HG03442 (cell line): ENCODE results near the gene GTF2F2.
"Not testable (repeated sequence)": the region's sequence is repeated elsewhere in the genome, so short reads cannot be mapped to it uniquely, and the experiment has no call there.

Experiments
- ATAC-seq: cut with Tn5 transposase; IDR thresholded peaks from one replicate; pipeline ENCODE4 v1.9.1; 2021; ENCODE audit warnings: mild to moderate bottlenecking, moderate library complexity; ENCODE audit not compliant: unreplicated experiment

GTF2F2 gene

DNA sequence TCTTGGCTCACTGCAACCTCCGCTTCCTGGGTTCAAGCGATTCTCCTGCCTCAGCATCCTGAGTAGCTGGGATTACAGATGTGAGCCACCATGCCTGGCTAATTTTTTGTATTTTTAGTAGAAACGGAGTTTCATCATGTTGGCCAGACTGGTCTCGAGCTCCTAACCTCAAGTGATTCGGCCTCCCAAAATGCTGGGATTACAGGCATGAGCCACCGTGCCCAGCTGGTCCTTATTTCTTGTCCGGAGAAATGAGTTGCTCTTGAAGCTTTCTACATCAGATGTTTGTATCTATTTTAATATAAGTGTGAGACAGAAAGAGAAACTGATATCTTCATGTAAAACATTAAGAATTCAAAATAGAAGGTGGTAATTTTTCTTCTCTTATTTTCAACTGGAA lies 124.4 kb downstream of the GTF2F2 start:
- ATAC-seq = not testable (repeated sequence)

DNA sequence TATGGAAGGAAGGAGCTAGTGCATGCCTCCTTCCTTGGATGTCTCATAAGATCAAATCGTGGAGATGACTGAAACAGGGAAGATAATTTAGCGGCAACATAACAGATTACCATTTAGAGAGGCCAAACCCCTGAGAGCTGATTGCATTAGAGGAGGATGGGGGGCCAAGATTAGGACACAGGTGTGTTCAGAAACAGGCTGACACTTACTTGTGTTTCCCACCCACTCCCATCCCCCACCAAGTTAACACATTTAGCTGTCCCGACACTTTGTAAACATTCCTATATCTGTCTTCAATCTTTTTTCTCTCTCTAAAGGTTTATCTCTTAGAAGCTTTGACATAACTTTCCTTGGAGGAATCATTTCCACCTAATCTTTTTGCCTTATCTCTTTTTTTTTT lies 129.4 kb downstream of the GTF2F2 start:
- no peak for ATAC-seq

DNA sequence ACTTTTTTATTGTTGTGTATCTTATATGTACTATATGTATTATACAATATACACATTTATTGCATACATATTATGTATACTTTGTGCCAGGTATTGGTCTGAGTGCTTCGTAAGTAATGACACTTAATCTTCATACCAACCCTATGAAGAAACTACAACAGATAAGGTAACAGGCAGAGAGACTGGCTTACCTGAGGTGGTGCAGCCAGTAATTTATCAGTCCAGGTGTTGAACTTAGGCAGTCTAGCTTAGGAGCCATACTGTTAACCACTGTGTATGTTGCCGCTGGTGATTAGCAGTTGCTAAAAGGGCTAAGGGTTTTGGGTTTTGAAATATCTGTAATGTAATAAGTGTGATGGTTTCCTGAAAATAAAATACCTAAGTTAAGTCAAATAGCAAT lies 134.1 kb downstream of the GTF2F2 start:
- ATAC-seq = no peak

DNA sequence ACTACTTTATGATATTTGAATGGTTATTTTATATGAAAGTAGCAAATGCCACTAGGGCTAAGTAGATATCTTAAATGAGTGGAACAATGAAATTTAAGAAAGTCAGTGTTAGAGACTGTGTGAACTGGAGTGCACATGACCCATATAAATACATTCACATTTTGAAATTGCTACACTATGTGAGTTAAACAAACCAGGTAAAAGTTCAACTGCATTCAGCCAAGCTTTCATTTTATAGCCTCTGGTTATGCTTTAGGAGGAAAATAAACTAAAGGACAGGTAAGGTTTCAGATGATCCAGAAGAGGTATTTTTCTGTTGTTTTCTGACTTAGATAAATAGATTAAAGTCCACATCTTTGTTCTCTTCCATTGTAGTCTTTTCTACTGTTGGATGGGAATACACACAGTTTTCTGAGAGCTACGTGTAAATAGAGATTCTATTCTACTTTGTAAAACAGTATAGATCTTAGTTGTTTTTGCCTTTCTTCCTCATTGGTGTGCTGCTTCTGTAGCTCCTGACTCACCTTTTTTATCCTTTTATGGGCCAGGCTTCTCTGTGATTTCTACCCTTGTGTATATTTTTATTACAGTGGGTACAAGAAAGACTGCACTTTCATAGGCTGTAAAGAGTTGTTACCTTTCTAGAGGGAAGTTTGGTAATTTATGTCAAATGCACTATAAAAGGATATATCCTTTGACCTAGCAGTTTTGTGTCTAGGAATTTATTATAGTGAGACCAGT lies 135.1 kb downstream of the GTF2F2 start:
- no peak for ATAC-seq

DNA sequence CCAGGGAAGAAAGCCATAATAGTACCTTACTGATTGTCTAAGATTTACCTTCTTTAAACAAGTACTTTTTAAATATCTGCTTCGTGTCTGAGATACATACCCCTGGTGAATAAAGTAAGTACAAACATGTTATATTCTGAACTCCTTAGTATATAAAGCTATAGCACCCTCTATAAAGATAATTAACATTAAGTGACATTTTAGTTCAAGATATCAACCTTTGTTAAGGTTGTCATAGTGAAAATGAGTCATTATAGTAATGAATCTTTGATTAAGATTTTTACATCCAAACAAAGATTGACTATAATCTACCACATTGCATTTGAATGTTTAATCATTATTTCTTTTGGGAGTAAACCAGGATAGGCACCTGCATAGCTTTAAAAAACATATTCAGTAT lies 135.9 kb downstream of the GTF2F2 start:
- ATAC-seq = no peak

DNA sequence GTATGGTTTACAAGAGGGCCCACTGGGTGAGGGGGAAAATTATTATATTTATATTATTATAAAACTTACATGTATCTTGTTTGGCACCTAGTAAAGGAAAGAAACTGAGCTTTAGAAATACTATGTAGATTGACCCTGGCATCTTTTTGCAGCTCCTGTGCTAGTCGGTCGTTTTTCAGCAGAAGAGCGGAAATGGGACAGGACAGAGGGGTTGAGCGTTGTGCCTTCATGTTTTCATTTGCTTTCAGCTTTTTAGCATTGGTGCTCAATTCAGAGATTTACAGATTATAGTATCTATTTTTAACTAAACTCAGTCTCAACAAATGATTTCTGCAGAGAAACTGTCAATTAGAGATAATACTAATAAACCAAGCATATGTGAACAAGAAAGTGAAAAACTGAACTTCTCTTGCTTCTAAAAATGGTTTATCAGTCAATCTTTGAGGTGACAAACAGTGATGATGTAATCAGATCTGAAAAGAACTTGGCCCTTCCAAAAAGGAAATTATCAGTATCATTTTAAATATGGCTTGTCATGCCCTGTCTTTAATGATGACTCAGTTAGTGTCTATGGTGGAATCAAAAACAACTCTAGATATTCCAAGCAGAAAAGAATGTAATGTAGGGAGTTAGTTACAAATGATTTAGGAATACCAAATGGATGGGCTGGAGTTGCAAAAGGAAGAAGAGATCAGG lies 137.5 kb downstream of the GTF2F2 start:
- ATAC-seq = no peak

DNA sequence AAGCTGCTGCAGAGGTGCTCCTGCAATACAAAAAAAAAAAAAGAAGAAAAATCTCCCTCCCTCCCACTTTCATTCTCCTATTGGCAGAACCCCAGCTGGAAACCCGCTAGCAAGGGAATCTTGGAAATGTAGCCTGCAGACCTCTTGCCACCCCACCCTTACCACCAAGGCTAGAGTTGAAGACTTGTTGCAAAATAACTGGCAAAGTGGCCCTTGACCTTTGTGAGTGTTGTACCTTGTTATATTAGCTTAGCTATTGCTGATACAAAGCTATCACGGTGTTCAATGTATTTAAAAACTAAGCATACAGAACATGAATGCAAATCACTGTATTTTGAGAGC lies 138.0 kb downstream of the GTF2F2 start:
- ATAC-seq = no peak

DNA sequence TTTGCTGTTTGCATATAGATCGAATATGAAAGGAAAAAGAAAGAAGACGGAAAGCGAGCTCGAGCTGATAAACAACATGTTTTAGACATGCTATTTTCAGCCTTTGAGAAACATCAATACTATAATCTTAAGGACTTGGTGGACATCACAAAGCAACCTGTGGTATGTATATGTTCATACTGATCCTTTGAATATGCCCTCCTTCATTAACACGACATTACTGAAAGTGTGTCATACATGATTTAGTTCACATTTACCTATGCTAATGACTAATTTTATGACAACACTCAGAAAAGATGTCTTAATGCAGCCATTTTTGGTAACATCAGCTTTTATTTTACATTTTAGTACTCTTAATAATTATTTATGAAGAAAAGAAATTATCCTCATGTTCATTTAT lies 146.9 kb downstream of the GTF2F2 start:
- ATAC-seq = no peak

DNA sequence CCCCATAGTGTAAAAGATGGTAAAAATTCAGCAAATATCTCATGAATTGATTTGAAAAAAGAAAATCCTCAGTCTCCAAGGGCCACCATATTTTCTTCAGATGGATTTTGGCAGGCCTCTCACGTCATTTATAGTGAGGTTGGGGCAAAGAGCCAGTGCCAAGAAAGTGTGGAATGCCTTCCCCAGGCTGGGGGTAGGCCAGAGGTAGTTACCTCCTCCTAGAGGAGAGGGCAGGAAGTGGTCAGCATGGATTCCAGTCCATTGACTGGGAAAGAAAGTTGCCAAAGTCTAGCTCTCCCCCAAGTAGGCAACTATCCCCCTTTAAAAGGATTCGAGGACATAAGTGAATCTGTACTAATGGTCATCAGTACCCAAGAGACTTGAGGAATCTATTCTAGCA lies 148.9 kb downstream of the GTF2F2 start:
- no peak for ATAC-seq

DNA sequence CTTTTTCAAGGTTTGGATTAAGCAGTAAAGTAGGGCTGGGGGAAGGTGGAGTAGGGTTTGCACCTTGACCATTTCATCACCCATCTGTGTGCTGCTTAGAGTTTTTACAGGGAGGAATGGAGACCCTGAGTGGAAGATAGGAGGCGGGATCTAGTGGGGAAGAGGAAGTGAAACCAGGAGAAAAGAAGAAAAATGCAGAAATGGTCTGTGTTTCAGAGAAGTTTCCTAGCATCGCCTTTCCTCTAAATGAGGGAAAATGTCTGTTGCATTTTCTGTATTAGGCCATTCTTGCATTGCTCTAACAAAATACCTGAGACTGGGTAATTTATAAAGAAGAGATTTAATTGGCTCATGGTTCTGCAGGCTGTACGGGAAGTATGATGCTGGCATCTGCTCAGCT lies 156.6 kb downstream of the GTF2F2 start:
- ATAC-seq = no peak

DNA sequence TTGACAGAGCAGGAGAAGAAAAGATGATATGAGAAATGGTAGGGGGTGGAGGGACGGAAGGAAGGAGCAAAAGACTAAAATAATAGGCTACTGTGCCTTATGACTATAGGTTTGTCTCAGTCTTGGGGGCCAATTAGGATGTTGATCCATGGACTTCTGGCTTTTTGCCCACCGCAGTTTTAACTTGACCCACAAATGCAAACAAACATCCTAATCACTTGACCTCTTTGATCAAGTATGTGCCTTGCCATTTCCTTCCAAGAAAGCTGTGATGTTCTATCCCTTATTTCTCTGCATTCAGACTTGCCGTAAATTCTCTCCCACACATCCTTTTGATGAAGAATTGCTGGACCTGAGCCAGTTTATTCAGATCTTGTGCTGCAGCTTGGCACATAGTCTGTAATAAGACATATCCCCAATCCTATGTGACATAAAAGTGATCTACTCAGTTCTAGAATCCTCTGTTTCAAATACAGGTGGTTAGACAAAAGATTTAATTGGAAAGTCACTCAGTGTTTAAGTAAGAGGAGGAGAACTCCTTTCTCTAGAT lies 157.9 kb downstream of the GTF2F2 start:
- no peak for ATAC-seq

DNA sequence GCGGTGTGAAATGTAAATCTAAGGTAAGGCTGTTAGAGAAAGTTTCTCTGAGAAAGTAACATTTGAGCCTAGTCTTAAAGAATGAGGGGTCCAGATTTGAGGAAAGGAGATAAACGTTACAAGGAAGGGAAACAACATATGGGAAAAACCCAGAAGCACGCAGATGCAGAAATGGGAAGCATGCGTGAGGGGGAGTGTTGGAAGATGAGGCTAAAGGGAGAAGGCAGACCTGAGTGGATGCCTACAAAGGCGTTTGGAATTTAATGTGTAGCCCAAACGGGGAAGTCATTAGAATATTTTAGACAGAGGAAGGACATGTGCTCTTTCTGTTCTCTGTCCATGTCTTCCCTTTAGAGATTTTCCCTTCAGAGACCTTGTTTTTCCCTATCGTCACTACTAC lies 159.7 kb downstream of the GTF2F2 start:
- no peak for ATAC-seq

DNA sequence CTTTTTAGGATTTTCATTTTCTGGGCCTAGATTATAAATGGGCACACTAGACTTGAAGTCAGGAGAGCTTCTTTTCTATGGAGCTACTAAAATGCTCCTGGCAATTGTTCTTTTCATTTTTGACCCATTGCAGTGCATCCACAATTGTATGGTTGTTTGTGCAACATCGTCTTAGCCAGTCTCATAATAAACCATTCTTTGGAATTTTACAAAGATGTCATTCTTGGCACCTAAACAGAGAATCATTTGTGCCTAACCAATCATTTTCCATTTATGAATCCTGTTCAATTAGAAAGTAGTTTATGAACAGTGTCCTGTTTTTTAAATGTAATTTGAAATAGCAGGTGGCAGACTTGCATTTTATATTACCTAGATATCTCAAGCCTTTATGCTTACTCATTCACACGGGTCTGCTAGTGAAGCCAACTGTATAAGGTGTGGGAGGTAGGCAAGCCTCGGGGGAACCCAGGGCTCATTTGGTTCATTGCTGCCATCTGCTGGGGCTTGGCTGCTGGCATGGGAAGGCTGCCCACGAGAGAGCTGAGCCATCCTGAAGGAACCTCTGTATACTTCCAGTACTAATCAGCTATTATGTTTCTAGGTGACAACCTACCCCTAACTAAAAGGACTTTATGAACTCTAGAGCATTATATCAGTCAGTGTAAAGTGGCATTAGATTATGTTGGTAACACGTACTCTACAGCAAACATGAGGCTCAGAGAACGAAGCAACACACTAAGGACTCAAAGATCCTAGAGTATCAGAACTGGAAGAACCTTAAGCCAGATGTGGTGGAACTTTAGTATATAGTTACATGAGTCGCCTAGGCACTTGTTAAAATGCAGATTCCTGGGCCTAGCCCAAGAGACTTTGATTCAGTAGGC lies 160.7 kb downstream of the GTF2F2 start:
- peak; percentile 63 for ATAC-seq

DNA sequence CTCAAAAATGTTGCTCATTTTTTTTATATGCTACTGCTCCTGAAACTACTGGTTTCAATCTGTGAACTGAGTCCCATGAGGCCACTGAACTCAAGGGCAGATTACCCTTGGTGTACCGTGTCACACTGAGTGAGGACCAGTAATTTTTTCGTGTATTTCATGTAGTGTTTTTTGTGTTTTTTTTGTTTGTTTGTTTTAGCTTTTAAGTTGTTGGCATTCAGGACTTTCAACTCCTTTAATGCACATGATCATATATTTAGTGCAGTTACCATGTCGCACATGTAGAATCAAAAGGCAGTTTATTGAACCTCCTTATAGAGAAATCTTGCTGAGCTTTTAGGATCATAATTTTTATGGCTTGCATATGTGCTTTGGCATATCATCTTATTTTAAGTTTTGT lies 162.7 kb downstream of the GTF2F2 start:
- ATAC-seq = no peak

DNA sequence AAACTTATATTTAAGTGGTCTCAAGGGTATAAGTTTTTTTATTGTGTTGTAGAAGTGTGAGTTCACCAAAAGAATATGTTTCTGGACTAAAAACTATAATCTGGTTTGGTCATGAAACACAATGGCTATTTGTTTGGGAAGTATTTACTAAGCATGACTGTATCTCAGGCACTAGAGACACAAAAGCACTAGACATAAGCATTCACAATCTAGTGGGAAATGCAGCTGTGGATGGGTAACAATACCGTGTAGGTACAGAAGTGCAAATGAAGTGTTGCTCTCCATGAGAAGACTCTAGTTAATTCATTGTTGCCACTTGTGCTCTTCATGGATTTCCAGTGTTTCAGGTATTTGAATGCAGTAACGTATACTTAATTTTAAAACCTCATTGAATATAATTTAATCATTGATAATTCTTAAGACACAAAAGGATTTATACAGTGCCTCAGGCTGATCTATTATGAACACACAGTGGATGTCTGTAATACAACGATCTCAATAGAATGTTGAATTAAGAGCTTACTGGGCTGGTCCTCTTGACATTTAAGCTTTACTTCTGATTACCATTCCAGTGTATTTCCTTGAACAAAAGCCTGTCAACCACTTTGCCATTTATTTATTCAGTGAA lies 169.7 kb downstream of the GTF2F2 start:
- no peak for ATAC-seq

DNA sequence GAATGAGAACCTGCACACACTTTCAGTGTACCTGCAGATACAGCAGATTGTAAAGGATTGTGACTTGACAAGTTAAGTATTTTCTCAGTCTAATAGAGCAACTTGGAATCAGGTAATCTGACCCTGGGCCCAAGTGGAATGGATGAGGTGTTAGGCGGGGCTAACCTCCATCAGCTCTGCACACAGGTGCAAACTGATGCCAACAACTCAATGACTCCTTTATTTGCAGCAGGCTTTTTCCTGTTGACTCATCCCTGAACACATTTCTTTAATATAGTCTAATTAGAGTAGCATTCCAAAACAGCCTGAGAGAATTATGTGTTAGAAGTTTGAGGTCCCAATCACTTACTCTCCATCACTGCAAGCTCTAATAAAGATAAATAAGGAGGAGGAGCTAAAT lies 171.9 kb downstream of the GTF2F2 start:
- ATAC-seq = no peak

DNA sequence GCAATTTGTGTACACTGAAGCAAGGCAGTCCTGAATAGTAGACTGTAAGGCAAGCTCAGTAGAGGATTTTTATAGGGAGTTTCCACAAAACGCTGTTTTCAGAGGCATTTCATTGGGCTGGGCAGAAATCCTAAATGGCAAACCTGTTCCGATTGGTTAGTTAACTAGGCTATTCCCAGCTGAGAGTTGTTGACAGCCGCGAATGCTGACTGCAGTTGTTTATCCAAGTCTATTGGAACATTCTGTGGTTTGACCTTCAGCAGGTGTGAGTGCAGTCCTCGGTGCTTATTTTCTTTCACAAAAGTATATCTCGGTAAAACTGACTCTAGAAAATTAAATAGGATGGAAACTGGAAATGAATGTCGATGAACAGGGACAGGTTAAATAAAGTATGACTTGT lies 175.2 kb downstream of the GTF2F2 start:
- no peak for ATAC-seq

DNA sequence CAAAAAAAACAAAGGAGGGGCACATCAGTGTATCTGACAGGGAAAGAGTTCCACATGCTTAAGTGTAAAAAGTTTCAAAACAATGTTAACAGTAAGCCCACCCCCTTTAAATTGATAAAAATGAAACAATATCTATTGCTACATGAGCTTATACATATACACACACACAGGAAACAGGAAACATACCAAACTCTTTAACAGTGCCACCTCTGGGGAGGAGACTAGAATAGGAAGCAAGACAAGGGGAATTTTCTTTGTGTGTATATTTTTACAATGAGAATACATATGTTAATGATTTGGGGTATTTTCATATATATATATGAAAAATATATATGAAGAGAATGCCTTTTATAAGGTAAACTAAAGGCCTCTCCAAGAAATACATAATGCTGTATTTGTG lies 175.9 kb downstream of the GTF2F2 start:
- ATAC-seq = no peak

DNA sequence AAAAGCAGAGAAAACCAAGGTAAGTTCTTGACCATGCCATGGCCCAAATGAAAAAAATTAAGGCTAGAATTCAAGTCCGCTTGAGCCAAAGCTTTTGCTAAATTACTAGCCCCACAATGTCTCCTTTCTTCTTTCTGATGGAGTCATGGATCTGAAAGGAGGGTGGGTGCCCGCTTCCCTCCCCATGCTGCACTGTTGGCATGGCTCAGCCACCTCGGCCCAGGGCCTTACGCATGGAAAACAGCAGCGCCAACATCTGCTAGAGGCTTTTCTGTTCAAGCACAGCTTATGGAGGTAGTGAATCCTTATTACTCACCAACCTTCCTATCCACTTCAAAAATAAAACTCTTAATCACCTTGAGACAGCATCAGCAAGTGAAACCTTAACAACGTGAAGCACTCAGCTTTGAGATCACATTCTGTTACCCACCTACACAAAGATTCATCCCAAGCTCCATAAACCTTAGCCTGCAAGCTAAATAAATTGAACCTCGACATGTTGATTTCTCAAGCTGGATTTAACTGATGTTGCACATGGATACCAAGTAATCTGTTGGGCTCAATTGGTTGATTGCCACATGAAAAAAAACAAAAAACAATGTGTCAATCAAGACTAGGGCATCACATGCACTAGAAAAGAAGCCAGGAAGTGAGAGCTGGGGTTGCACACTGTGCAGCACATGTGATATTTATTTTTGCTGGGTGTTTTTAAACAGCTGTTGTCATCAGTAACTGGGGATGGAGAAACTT lies 177.3 kb downstream of the GTF2F2 start:
- no peak for ATAC-seq

DNA sequence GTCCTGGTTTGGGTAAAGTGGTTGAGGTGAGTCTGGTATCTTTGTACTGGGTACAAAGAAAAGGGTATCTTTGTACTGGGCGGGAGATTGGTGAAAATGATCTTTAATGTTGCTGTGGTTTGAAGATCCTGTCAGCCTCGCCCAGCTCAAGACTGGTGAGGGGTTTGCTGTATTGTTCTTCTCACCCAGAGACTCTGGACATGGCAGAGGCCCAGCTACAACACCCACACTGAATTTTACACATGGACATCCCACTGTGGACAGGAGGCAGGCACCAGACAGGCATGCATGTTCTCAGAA lies 177.8 kb downstream of the GTF2F2 start:
- no peak for ATAC-seq

DNA sequence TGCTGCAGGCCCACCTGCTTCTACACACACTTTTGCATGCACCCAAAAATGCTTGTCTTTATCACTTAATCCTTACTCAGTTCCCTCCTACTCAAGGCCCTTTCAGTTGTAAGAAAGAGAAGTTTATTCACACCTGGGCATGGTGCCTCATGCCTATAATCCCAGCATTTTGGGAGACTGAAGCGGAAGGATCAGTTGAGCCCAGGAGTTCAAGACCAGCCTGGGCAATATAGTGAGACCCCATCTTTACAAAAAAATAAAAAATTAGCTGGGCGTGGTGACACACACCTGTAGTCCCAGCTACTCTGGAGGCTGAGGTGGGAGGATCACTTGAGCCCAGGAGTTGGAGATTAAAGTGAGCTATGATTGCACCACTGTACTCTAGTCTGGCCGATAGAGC lies 178.2 kb downstream of the GTF2F2 start:
- ATAC-seq = not testable (repeated sequence)
